Naive thymus-derived CD4-positive, alpha-beta T cell (primary cell): Measurements from ENCODE around the gene RAPGEF6. TPM values are rescaled to one million over a fixed set of nuclear protein-coding genes. Genes with fewer than 3 reads are reported as not detected.
"Not testable (repeated sequence)": the region's sequence is repeated elsewhere in the genome, so short reads cannot be mapped to it uniquely, and the experiment has no call there.

Experiments
- ATAC-seq: fragments of 150-1000 bp; cut with Tn5 transposase; 2 replicates; pipeline ENCODE4 v1.10.0; 2021; ENCODE audit warnings: mild to moderate bottlenecking, moderate library complexity
- CTCF ChIA-PET: fragments of 350-600 bp; sonication (Branson Sonifier 250); formaldehyde crosslinking; loops from one replicate; lab custom pipeline; 2021; ENCODE audit warnings: antibody characterized with exemption; lab: Charles Lee
- POLR2A ChIA-PET: fragments of 350-600 bp; sonication (Branson Sonifier 250); formaldehyde crosslinking; loops from one replicate; lab custom pipeline; 2021; ENCODE audit warnings: antibody characterized with exemption, inconsistent platforms; lab: Charles Lee
- DNase-seq, 9 donors: peaks; one replicate each; pipeline versions ENCODE4 v3.0.0 to v3.0.0-alpha.2; 2020 to 2022; ENCODE audit warnings: mixed read lengths in 1 of 9
- H3K27ac ChIP-seq: one replicate; pipeline ENCODE4 v1.7.0; 2013; ENCODE audit warnings: mild to moderate bottlenecking, low read depth, low read length, moderate library complexity
- H3K27me3 ChIP-seq, 2 donors: one replicate each; pipeline ENCODE4 v1.7.0; 2013; ENCODE audit warnings: low read length in 2 of 2, mild to moderate bottlenecking in 2 of 2, moderate library complexity in 2 of 2; ENCODE audit not compliant: control insufficient read depth in 2 of 2, insufficient read depth in 2 of 2
- H3K36me3 ChIP-seq, 3 experiments: 1 replicate in 2 of 3; 2 replicates in 1 of 3; pipeline ENCODE4 v1.7.0; 2013; ENCODE audit warnings: low read length in 3 of 3, mild to moderate bottlenecking in 3 of 3, moderate library complexity in 1 of 3; ENCODE audit not compliant: insufficient read depth in 3 of 3, control insufficient read depth in 2 of 3
- H3K4me1 ChIP-seq, 2 donors: one replicate each; pipeline ENCODE4 v1.7.0; 2013; ENCODE audit warnings: low read length in 2 of 2, mild to moderate bottlenecking in 2 of 2, moderate library complexity in 1 of 2; ENCODE audit not compliant: control insufficient read depth in 2 of 2, insufficient read depth in 2 of 2
- H3K4me3 ChIP-seq: 2 replicates; pipeline ENCODE4 v1.7.0; 2013; ENCODE audit warnings: mild to moderate bottlenecking, low read length
- H3K9me3 ChIP-seq, 3 experiments: 1 replicate in 2 of 3; 2 replicates in 1 of 3; pipeline ENCODE4 v1.7.0; 2013; ENCODE audit warnings: low read length in 3 of 3; ENCODE audit not compliant: control insufficient read depth in 2 of 3
- H3K27ac Mint-ChIP-seq, 9 donors: one replicate each; pipeline ENCODE4 v1.8.0; 2020 to 2022; ENCODE audit warnings: mixed read lengths in 9 of 9, mild to moderate bottlenecking in 8 of 9, moderate library complexity in 5 of 9, inconsistent platforms in 2 of 9
- H3K27me3 Mint-ChIP-seq, 5 donors: one replicate each; pipeline ENCODE4 v1.8.0; 2021 to 2022; ENCODE audit warnings: mixed read lengths in 5 of 5, mild to moderate bottlenecking in 1 of 5
- H3K36me3 Mint-ChIP-seq, 5 donors: one replicate each; pipeline ENCODE4 v1.8.0; 2020 to 2022; ENCODE audit warnings: mixed read lengths in 5 of 5, mild to moderate bottlenecking in 3 of 5, inconsistent platforms in 1 of 5
- H3K4me1 Mint-ChIP-seq, 7 donors: one replicate each; pipeline ENCODE4 v1.8.0; 2020 to 2022; ENCODE audit warnings: mixed read lengths in 7 of 7, mild to moderate bottlenecking in 3 of 7, inconsistent platforms in 1 of 7
- H3K4me3 Mint-ChIP-seq, 10 donors: one replicate each; pipeline ENCODE4 v1.8.0; 2020 to 2022; ENCODE audit warnings: mild to moderate bottlenecking in 10 of 10, mixed read lengths in 10 of 10, moderate library complexity in 6 of 10, inconsistent platforms in 2 of 10
- H3K9me3 Mint-ChIP-seq, 11 donors: one replicate each; pipeline ENCODE4 v1.8.0; 2020 to 2022; ENCODE audit warnings: mixed read lengths in 11 of 11, mild to moderate bottlenecking in 4 of 11, inconsistent platforms in 1 of 11, moderate library complexity in 1 of 11
- intact Hi-C, 2 donors: fragments of 100-400 bp; cut with micrococcal nuclease; formaldehyde crosslinking; loops; one replicate each; pipeline ENCODE4 v1.15.1; 2023
- polyA plus RNA-seq, 2 donors: library from polyadenylated mRNA; unstranded; fragments of 300-500 nt; fragmentation: Illumina TruSeq; gene quantifications; one replicate each; pipeline ENCODE4 v1.2.3, GENCODE V29; 2021
- total RNA-seq, 6 experiments: library from RNA in 5 of 6; stranded (reverse) in 5 of 6; gene quantifications; 1 replicate in 5 of 6; 2 replicates in 1 of 6; pipeline ENCODE4 v1.2.3 and lab custom pipeline; 2021 to 2026

RAPGEF6 gene
- total and polyA plus RNA-seq, 7 experiments from 2014 or later, result 36.7 to 186 (median 90.8) TPM

DNA sequence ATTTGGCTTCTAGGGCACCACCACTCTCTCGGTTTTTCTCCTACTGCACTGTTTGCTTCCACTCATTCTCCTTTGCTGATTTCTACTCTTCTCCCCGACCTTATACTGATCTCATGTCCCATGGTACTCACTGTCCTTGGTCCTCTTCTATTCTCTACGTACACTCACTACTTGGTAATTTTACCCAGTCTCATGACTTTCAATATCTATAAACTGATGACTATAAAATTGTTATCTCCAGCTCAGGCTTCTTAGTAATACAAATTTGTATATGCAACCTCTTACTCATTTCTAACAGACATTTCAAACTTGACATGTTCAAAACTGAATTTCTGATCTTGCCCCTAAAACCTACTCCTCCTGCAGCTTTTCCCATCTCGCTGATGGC, 4.1 kb downstream of the RAPGEF6 start:
- no peak overlapping the region for H3K4me3 Mint-ChIP-seq
- Histone ChIP-seq H3K36me3 (peaks cover 0 to 5% (median 0%) of the 10 kb centered on the region in 3 experiments), H3K27me3 (no peaks in the 10 kb centered on the region), H3K4me3 (no peak overlapping the region), H3K27ac (no peak overlapping the region), H3K9me3 (no peaks in the 10 kb centered on the region), H3K4me1 (peaks cover 40 to 43% of the 10 kb centered on the region in 2 donors)
- H3K9me3 Mint-ChIP-seq, result peaks cover 0 to 6% (median 0%) of the 10 kb centered on the region in 11 donors
- peaks cover 1 to 23% (median 9%) of the 10 kb centered on the region in 5 donors for H3K36me3 Mint-ChIP-seq
- CTCF ChIA-PET, result no interaction called here
- peaks cover 0 to 3% (median 0%) of the 10 kb centered on the region in 5 donors for H3K27me3 Mint-ChIP-seq
- no peak overlapping the region for H3K27ac Mint-ChIP-seq
- DNase-seq (no peak), ATAC-seq (no peak)
- intact Hi-C loops, result loop anchor here (5.0 to 10.0 kb wide), 5 partner anchors 99 to 1334 kb away; partner anchors contain the start of genes AFF4 (in 1 of the 2), IRF1 (in 1 of the 2) and KIF3A (in 1 of the 2)
- H3K4me1 Mint-ChIP-seq, result peaks cover 0 to 40% (median 16%) of the 10 kb centered on the region in 7 donors
- POLR2A ChIA-PET, result interaction anchor here (0.6 to 2.1 kb wide), 3 partner anchors 15 to 370 kb away, joined by 3 to 9 read pairs (median 4); no protein-coding TSS in a partner anchor

DNA sequence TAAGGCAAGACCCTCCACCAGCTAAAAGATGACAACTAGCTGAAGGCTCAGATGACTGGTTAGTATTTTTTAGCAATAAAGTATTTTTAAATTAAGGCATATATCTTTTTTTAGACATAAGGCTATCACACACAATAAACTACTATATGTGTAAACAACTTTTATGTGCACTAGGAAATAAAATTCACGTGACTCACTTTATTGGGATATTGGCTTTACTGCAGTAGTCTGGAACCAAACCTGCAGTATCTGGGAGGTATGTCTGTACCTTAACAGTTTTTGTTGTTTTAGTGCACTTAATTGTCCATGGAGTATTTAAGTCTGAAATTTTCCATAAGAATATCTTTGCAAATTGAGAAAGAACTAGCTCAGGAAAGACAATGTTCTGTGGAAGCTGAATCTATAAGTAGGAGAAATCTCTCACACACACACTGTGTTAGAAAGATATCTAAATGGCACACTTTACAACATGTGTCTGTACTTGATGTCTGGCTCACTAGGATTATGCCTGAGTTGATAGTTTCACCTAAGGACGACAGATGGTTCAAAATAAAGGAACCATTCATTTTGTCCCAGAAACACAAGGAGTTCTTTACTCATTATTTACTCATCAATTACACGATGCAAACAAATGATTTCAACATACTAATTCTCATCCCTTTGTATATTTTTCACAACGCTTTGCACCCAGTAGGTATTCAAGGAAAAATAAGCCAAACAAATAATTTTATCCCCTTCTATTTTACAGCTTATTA, 4.6 kb downstream of the RAPGEF6 start:
- ChIA-PET CTCF (interaction anchor here (0.6 to 1.4 kb wide), 2 partner anchors 38 to 41 kb away, joined by 4 to 7 read pairs; no protein-coding TSS in a partner anchor), POLR2A (interaction anchor here (0.6 to 2.1 kb wide), 5 partner anchors 15 to 371 kb away, joined by 3 to 9 read pairs (median 4); no protein-coding TSS in a partner anchor)
- H3K4me1 Mint-ChIP-seq, result peaks cover 0 to 42% (median 14%) of the 10 kb centered on the region in 7 donors
- H3K36me3 ChIP-seq, result peaks cover 0 to 5% (median 0%) of the 10 kb centered on the region in 3 experiments
- H3K9me3 Mint-ChIP-seq, result peaks cover 0 to 6% (median 0%) of the 10 kb centered on the region in 11 donors
- peaks cover 0 to 3% (median 0%) of the 10 kb centered on the region in 5 donors for H3K27me3 Mint-ChIP-seq
- H3K4me1 ChIP-seq, result peaks cover 38 to 42% of the 10 kb centered on the region in 2 donors
- intact Hi-C loops, result loop anchor here (5.0 to 10.0 kb wide), 5 partner anchors 98 to 1334 kb away; partner anchors contain the start of genes AFF4 (in 1 of the 2), IRF1 (in 1 of the 2) and KIF3A (in 1 of the 2)
- peak overlapping the region in 2 of 9 donors; percentile 60 to 67 for H3K27ac Mint-ChIP-seq
- H3K27me3 ChIP-seq, result no peaks in the 10 kb centered on the region
- H3K4me3 ChIP-seq, result no peak overlapping the region
- no peak overlapping the region for H3K27ac ChIP-seq
- no peak for DNase-seq
- H3K4me3 Mint-ChIP-seq, result peak overlapping the region in 6 of 10 donors; percentile 10 to 61 (median 35)
- no peak for ATAC-seq
- peaks cover 4 to 26% (median 12%) of the 10 kb centered on the region in 5 donors for H3K36me3 Mint-ChIP-seq
- no peaks in the 10 kb centered on the region for H3K9me3 ChIP-seq

- no peaks in the 10 kb centered on the region for H3K27me3 Mint-ChIP-seq
- ChIA-PET POLR2A (interaction anchor here (0.6 kb wide), 1 partner anchor 395 kb away, joined by 3 read pairs; no protein-coding TSS in a partner anchor), CTCF (interaction anchor here (0.5 to 1.4 kb wide), 2 partner anchors 40 to 63 kb away, joined by 4 to 7 read pairs; no protein-coding TSS in a partner anchor)
- H3K27ac Mint-ChIP-seq, result peak overlapping the region in 2 of 9 donors; percentile 55 to 67
- peak overlapping the region in 7 of 10 donors; percentile 24 to 66 (median 54) for H3K4me3 Mint-ChIP-seq
- H3K9me3 Mint-ChIP-seq, result peaks cover 0 to 4% (median 0%) of the 10 kb centered on the region in 11 donors
- ATAC-seq, result no peak
- DNase-seq, result no peak
- no peak overlapping the region for H3K4me3 ChIP-seq
- H3K36me3 Mint-ChIP-seq, result peaks cover 4 to 32% (median 14%) of the 10 kb centered on the region in 5 donors
- H3K27ac ChIP-seq, result no peak overlapping the region
- H3K4me1 Mint-ChIP-seq, result peaks cover 7 to 44% (median 15%) of the 10 kb centered on the region in 7 donors
- no peaks in the 10 kb centered on the region for H3K27me3 ChIP-seq
- H3K9me3 ChIP-seq, result no peaks in the 10 kb centered on the region
- no peaks in the 10 kb centered on the region for H3K36me3 ChIP-seq
- intact Hi-C loops, result no loop called here
- peaks cover 36 to 42% of the 10 kb centered on the region in 2 donors for H3K4me1 ChIP-seq
Measured at GRCh38 chr5:131628990-131629389, 6.0 kb downstream of the RAPGEF6 start.

DNA sequence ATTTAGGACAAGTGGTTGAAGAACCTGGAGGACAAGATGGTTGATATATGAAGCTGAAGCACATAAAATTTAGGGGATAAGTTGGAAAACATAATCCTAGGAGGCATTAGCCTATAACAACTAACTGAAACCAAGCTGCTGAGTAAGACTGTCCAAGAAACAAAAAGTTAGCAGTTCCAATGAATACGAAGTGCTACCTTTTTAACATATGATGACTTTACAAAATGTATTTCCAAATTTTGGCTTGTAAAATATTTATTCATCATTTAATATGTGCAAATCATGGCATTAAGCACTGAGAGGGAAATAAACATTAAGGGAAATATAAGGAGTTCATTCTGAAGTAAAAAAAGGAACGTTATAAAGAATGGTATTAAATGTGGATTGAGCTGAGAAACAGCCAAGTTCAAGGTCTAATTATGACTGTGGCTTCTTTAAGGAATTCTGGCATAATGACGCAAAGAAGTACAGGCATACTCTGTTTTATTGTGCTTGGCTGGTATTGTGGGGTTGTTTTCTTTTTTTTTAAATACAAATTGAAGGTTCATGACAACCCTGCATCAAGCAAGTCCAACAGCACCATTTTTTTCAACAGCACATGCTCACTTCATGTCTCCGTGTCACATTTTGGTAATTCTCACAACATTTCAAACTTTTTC, 7.7 kb downstream of the RAPGEF6 start:
- ChIA-PET CTCF (no interaction called here), POLR2A (no interaction called here)
- Mint-ChIP-seq H3K9me3 (peaks cover 0 to 4% (median 0%) of the 10 kb centered on the region in 11 donors), H3K4me3 (peak overlapping the region in 4 of 10 donors; percentile 27 to 54 (median 37)), H3K27me3 (no peaks in the 10 kb centered on the region), H3K4me1 (peaks cover 20 to 57% (median 22%) of the 10 kb centered on the region in 7 donors), H3K36me3 (peaks cover 8 to 42% (median 22%) of the 10 kb centered on the region in 5 donors), H3K27ac (peak overlapping the region in 2 of 9 donors; percentile 4 to 5)
- H3K4me1 ChIP-seq, result peaks cover 21 to 32% of the 10 kb centered on the region in 2 donors
- H3K9me3 ChIP-seq, result no peaks in the 10 kb centered on the region
- H3K27me3 ChIP-seq, result no peaks in the 10 kb centered on the region
- H3K27ac ChIP-seq, result no peak overlapping the region
- DNase-seq (no peak), ATAC-seq (no peak)
- no peak overlapping the region for H3K4me3 ChIP-seq
- intact Hi-C loops, result loop anchor here in 1 of 2 donors (2.0 kb wide), 1 partner anchor 17 kb away; no protein-coding TSS in a partner anchor
- H3K36me3 ChIP-seq, result no peaks in the 10 kb centered on the region

- Mint-ChIP-seq H3K4me1 (peaks cover 32 to 80% (median 63%) of the 10 kb centered on the region in 7 donors), H3K9me3 (peaks cover 0 to 4% (median 0%) of the 10 kb centered on the region in 11 donors), H3K4me3 (peak overlapping the region in 2 of 10 donors; percentile 29 to 33), H3K36me3 (peaks cover 12 to 38% (median 33%) of the 10 kb centered on the region in 5 donors), H3K27me3 (no peaks in the 10 kb centered on the region), H3K27ac (peak overlapping the region in 1 of 9 donors; percentile 48)
- ChIA-PET CTCF (no interaction called here), POLR2A (no interaction called here)
- Histone ChIP-seq H3K27ac (no peak overlapping the region), H3K27me3 (no peaks in the 10 kb centered on the region), H3K36me3 (no peaks in the 10 kb centered on the region), H3K4me3 (no peak overlapping the region), H3K4me1 (peaks cover 0 to 10% of the 10 kb centered on the region in 2 donors), H3K9me3 (no peaks in the 10 kb centered on the region)
- intact Hi-C loops, result no loop called here
- DNase-seq (no peak), ATAC-seq (no peak)
Measured at GRCh38 chr5:131622633-131623032, 12.4 kb downstream of the RAPGEF6 start.

GRCh38 chr5:131621164-131621563, 13.9 kb downstream of the RAPGEF6 start:
- ATAC-seq, H3K4me3 ChIP-seq, H3K36me3 ChIP-seq, DNase-seq, H3K27me3 ChIP-seq, intact Hi-C loops, H3K9me3 ChIP-seq, H3K9me3 Mint-ChIP-seq, H3K27me3 Mint-ChIP-seq, CTCF ChIA-PET, H3K27ac ChIP-seq: not testable (repeated sequence)
- Mint-ChIP-seq H3K4me3 (peak overlapping the region in 2 of 10 donors; percentile 40 to 52), H3K4me1 (peaks cover 37 to 81% (median 75%) of the 10 kb centered on the region in 7 donors), H3K36me3 (peaks cover 16 to 36% (median 32%) of the 10 kb centered on the region in 5 donors), H3K27ac (peak overlapping the region in 3 of 9 donors; percentile 8 to 78 (median 72))
- peaks cover 0 to 10% of the 10 kb centered on the region in 2 donors for H3K4me1 ChIP-seq
- POLR2A ChIA-PET, result interaction anchor here (1.4 kb wide), 1 partner anchor 12 kb away, joined by 4 read pairs; no protein-coding TSS in a partner anchor
